Measurements from ENCODE around the gene BRSK1. TPM values are rescaled to one million over a fixed set of nuclear protein-coding genes. Genes with fewer than 3 reads are reported as not detected.

The BRSK1 gene
- total RNA-seq, 1 donor from 2014 or later = 43.4 TPM

DNA sequence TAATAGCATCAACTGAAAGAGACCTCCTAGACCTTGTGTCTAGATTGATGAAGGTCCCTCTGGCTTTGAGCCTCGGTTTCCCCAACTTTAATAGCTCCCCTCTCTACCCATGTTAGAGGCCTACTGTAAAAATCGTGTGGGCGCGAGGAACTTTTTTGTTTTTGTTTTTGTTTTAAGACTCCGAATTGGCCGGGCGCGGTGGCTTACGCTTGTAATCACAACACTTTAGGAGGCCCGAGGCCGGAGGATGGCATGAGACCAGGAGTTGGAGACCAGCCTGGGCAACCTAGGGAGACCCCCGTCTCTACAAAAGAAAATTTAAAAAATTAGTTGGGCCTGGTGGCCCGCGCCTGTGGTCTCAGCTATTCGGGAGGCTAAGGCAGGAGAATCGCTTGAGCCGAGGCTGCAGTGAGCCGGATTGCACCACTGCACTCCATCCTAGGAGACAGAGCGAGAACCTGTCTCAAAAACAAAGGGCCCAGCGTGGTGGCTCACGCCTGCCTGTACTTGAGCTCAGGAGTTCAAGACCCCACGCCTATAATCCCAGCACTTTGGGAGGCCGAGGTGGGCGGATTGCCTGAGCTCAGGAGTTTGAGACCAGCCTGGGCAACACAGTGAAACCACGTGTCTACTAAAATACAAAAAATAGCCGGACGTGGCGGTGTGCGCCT lies 24.1 kb upstream of the BRSK1 start:
- Mint-ChIP-seq H3K27me3 (ENCODE audit: low read depth) (no peaks in the 10 kb centered on the region), H3K27ac (peak overlapping the region; percentile 98), H3K4me3 (peak overlapping the region; percentile 77), H3K4me1 (peaks cover 36% of the 10 kb centered on the region), H3K36me3 (no peaks in the 10 kb centered on the region), H3K9me3 (no peaks in the 10 kb centered on the region)
- no peak for DNase-seq (ENCODE audit: low spot score in 2 of 2, unreplicated experiment in 2 of 2)
- TF ChIP-seq, protein P1, sequence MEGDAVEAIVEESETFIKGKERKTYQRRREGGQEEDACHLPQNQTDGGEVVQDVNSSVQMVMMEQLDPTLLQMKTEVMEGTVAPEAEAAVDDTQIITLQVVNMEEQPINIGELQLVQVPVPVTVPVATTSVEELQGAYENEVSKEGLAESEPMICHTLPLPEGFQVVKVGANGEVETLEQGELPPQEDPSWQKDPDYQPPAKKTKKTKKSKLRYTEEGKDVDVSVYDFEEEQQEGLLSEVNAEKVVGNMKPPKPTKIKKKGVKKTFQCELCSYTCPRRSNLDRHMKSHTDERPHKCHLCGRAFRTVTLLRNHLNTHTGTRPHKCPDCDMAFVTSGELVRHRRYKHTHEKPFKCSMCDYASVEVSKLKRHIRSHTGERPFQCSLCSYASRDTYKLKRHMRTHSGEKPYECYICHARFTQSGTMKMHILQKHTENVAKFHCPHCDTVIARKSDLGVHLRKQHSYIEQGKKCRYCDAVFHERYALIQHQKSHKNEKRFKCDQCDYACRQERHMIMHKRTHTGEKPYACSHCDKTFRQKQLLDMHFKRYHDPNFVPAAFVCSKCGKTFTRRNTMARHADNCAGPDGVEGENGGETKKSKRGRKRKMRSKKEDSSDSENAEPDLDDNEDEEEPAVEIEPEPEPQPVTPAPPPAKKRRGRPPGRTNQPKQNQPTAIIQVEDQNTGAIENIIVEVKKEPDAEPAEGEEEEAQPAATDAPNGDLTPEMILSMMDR (IDR thresholded peaks at IDR 0.05; ENCODE audit: unreplicated experiment) = no peak

DNA sequence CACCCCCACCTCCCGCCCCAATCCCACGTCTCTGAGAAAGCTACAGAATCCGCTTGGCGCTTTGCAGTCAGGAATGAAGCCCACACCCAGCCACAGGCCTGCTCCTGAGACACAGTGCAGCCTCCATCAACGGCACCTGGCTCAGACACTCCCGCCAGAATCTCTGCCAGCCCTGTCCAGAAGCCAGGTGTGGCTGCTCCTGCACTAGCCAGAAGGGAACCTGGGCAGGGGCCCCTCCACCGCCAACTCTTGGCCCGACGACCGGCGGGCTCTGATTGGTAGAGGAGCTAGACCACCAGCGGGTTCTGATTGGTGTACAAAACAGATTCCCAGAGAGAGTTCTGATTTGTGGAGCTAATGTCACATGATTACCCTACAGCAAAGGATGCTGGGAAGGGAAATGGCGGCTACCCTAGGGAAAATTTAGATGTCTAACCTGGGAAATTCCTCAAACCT lies 22.1 kb upstream of the BRSK1 start:
- peaks cover 6% of the 10 kb centered on the region for H3K9me3 Mint-ChIP-seq
- H3K27me3 Mint-ChIP-seq (ENCODE audit: low read depth) = no peaks in the 10 kb centered on the region
- H3K4me3 Mint-ChIP-seq = no peak overlapping the region
- peaks cover 6% of the 10 kb centered on the region for H3K36me3 Mint-ChIP-seq
- peaks cover 22% of the 10 kb centered on the region for H3K4me1 Mint-ChIP-seq
- H3K27ac Mint-ChIP-seq = no peak overlapping the region
- no peak for DNase-seq (ENCODE audit: low spot score in 2 of 2, unreplicated experiment in 2 of 2)
- TF ChIP-seq, protein P1 (IDR thresholded peaks at IDR 0.05; ENCODE audit: unreplicated experiment) = no peak

DNA sequence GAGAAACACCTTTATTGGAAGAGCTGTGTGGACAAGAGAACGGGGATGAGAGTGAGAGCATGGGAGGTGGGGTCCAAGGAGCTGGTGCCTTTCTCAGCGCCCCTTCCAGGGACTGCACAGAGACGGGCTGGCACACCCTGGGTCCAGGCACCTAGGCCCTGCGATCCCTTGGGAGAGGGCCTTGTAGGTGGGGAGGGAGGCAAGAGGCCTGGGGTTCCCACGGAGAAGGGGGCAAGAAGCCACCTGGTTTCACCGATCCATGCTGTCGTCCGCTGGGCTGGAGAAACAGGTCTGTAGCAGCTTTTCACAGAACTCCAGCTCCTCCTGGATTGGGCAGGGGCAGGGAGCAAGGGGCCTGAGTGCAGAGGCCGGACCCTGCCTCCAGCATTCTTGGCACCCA lies 21.4 kb upstream of the BRSK1 start:
- no peaks in the 10 kb centered on the region for H3K27me3 Mint-ChIP-seq (ENCODE audit: low read depth)
- TF ChIP-seq, protein P1 (IDR thresholded peaks at IDR 0.05; ENCODE audit: unreplicated experiment) = no peak

DNA sequence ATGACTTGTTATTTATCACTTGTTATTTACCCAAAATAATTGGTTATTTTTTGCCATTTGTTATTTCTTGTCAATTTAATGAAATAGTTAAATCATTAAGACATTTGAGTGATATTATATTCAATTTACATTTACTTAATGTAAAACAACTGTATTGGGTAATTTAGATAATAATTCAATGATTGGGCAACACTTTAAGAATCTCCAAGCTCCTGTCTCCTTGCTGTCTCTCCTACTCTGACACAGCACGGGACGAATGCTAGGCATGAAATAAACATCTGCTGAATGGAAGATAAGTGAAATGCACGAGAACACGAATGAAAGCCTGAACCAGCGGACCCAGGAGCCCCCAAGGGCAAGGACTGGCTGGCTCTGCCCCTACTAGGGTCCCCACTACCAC lies 19.3 kb upstream of the BRSK1 start:
- Mint-ChIP-seq H3K36me3 (peaks cover 10% of the 10 kb centered on the region), H3K27me3 (ENCODE audit: low read depth) (no peaks in the 10 kb centered on the region), H3K4me3 (no peak overlapping the region), H3K4me1 (peaks cover 5% of the 10 kb centered on the region), H3K9me3 (peaks cover 8% of the 10 kb centered on the region), H3K27ac (no peak overlapping the region)
- DNase-seq (ENCODE audit: low spot score in 2 of 2, unreplicated experiment in 2 of 2) = no peak
- TF ChIP-seq, protein P1 (IDR thresholded peaks at IDR 0.05; ENCODE audit: unreplicated experiment) = no peak

More for the DNA sequence above, 21.4 kb upstream of the BRSK1 start:
- Mint-ChIP-seq H3K4me3 (no peak overlapping the region), H3K27ac (no peak overlapping the region), H3K36me3 (peaks cover 8% of the 10 kb centered on the region), H3K9me3 (peaks cover 8% of the 10 kb centered on the region), H3K4me1 (peaks cover 15% of the 10 kb centered on the region)
- DNase-seq (ENCODE audit: low spot score in 2 of 2, unreplicated experiment in 2 of 2) = no peak

DNA sequence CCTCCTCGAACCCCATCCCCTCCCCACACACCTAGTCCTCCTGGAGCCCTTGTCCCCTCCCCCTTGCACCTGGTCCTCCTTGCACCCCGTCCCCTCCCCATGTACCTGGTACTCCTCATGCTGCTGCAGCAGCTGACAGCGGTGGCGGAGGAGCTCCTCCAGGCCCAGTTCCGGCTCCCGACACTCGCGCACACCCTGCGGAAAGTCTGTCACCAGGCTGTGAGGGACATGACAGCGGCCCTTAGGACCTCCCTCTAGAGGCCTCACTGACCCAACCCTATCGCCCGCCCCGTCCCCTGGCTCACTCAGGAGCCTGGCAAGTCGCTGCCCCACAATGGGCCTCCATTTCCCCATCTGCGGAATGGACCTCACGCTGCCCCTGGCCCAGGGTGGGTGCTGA lies 18.6 kb upstream of the BRSK1 start:
- Mint-ChIP-seq H3K27me3 (ENCODE audit: low read depth) (no peaks in the 10 kb centered on the region), H3K27ac (no peak overlapping the region), H3K9me3 (peaks cover 8% of the 10 kb centered on the region), H3K4me1 (peaks cover 3% of the 10 kb centered on the region), H3K4me3 (no peak overlapping the region), H3K36me3 (peaks cover 11% of the 10 kb centered on the region)
- TF ChIP-seq, protein P1 (IDR thresholded peaks at IDR 0.05; ENCODE audit: unreplicated experiment) = no peak
- no peak for DNase-seq (ENCODE audit: low spot score in 2 of 2, unreplicated experiment in 2 of 2)

All from mesothelial cell of epicardium (in vitro differentiated cells).